GM23338 (cell line): ENCODE measurements around the gene PHYHD1. TPM values are rescaled to one million over a fixed set of nuclear protein-coding genes. Genes with fewer than 3 reads are reported as not detected.

Experiments
- ATAC-seq: fragments of 200-7000 bp; cut with Tn5 transposase; 3 replicates; pipeline ENCODE4 v1.9.1; 2020
- DNase-seq: peaks from one replicate; pipeline ENCODE4 v3.0.0-alpha.2; 2015; ENCODE audit warnings: low spot score
- H2AFZ ChIP-seq: fragments of 200-600 bp; sonication (generic); 2 replicates; pipeline ENCODE4 v1.8.0; 2016; ENCODE audit warnings: antibody characterized with exemption, mild to moderate bottlenecking, moderate library complexity
- H3F3A ChIP-seq: fragments of 200-600 bp; sonication (generic); replicated peaks from 2 replicates; pipeline ENCODE4 v1.8.0; 2017; ENCODE audit warnings: antibody characterized with exemption, mixed run types, low read depth
- H3K27ac ChIP-seq: fragments of 200-600 bp; sonication (generic); 2 replicates; pipeline ENCODE4 v1.6.1; 2016; ENCODE audit warnings: low read depth
- H3K27me3 ChIP-seq: fragments of 200-600 bp; sonication (generic); 2 replicates; pipeline ENCODE4 v1.8.0; 2016; ENCODE audit warnings: mild to moderate bottlenecking, mixed run types, moderate library complexity; ENCODE audit not compliant: insufficient read depth
- H3K36me3 ChIP-seq: fragments of 200-600 bp; sonication (generic); 2 replicates; pipeline ENCODE4 v1.8.0; 2016; ENCODE audit warnings: mild to moderate bottlenecking; ENCODE audit not compliant: insufficient read depth
- H3K4me1 ChIP-seq: fragments of 200-600 bp; sonication (generic); 2 replicates; pipeline ENCODE4 v1.8.0; 2016; ENCODE audit warnings: mild to moderate bottlenecking, moderate library complexity; ENCODE audit not compliant: insufficient read depth
- H3K4me2 ChIP-seq: fragments of 200-600 bp; sonication (generic); 2 replicates; pipeline ENCODE4 v1.7.1; 2017; ENCODE audit warnings: mixed run types
- H3K4me3 ChIP-seq: fragments of 200-600 bp; sonication (generic); 2 replicates; pipeline ENCODE4 v1.6.1; 2016; ENCODE audit warnings: mixed run types
- H3K79me2 ChIP-seq: fragments of 200-600 bp; sonication (generic); replicated peaks from 2 replicates; pipeline ENCODE4 v1.8.0; 2017; ENCODE audit warnings: mild to moderate bottlenecking; ENCODE audit not compliant: insufficient read depth
- H3K9me2 ChIP-seq: fragments of 200-600 bp; sonication (generic); 2 replicates; pipeline ENCODE4 v1.8.0; 2017; ENCODE audit not compliant: insufficient read depth
- H4K20me1 ChIP-seq: fragments of 200-600 bp; sonication (generic); replicated peaks from 2 replicates; pipeline ENCODE4 v1.8.0; 2017; ENCODE audit warnings: mild to moderate bottlenecking; ENCODE audit not compliant: insufficient read depth
- H3K27ac Mint-ChIP-seq: 2 replicates; pipeline ENCODE4 v1.8.0; 2020; ENCODE audit warnings: inconsistent platforms, mild to moderate bottlenecking, moderate library complexity, mixed read lengths
- H3K27me3 Mint-ChIP-seq: 3 replicates; pipeline ENCODE4 v1.8.0; 2022; ENCODE audit warnings: low read depth, mild to moderate bottlenecking, moderate library complexity, mixed read lengths, inconsistent platforms; ENCODE audit not compliant: insufficient read depth, poor library complexity
- H3K36me3 Mint-ChIP-seq: 3 replicates; pipeline ENCODE4 v1.8.0; 2021; ENCODE audit warnings: low read depth, mild to moderate bottlenecking, inconsistent platforms, moderate library complexity, mixed read lengths
- H3K4me1 Mint-ChIP-seq: 3 replicates; pipeline ENCODE4 v1.8.0; 2020; ENCODE audit warnings: mild to moderate bottlenecking, inconsistent platforms, mixed read lengths
- H3K4me3 Mint-ChIP-seq: 3 replicates; pipeline ENCODE4 v1.8.0; 2021; ENCODE audit warnings: moderate library complexity, mild to moderate bottlenecking, inconsistent platforms, mixed read lengths
- H3K9me3 Mint-ChIP-seq: 3 replicates; pipeline ENCODE4 v1.8.0; 2020; ENCODE audit warnings: moderate library complexity, mild to moderate bottlenecking, inconsistent platforms, mixed read lengths
- CREB1 ChIP-seq: fragments of 250-450 bp; sonication (Bioruptor Pico); IDR thresholded peaks from 2 replicates; pipeline ENCODE4 v1.5.0; 2020; ENCODE audit warnings: low read depth, mild to moderate bottlenecking, moderate library complexity
- CTCF ChIP-seq, 2 experiments: fragments of 200-600 bp in 1 of 2; sonication (generic) in 1 of 2; conservative IDR thresholded peaks; 2 replicates each; pipeline versions ENCODE4 v1.5.1 to v1.6.1; 2016 to 2017; ENCODE audit warnings: antibody characterized with exemption in 2 of 2, low read depth in 2 of 2, mild to moderate bottlenecking in 2 of 2, moderate library complexity in 1 of 2
- EZH2 ChIP-seq: fragments of 200-600 bp; sonication (generic); IDR thresholded peaks from one replicate; pipeline ENCODE4 v1.8.0; 2017; ENCODE audit warnings: antibody characterized with exemption, mild to moderate bottlenecking, low read depth; ENCODE audit not compliant: unreplicated experiment
- EZH2phosphoT487 ChIP-seq: fragments of 200-600 bp; sonication (generic); IDR thresholded peaks from one replicate; pipeline ENCODE4 v1.8.1; 2018; ENCODE audit warnings: antibody characterized with exemption; ENCODE audit not compliant: unreplicated experiment
- JUNB ChIP-seq: IDR thresholded peaks from one replicate; pipeline ENCODE4 v1.6.1; 2016; ENCODE audit warnings: antibody characterized with exemption; ENCODE audit not compliant: unreplicated experiment
- NANOG ChIP-seq: IDR thresholded peaks from 2 replicates; pipeline ENCODE4 v1.6.1; 2016; ENCODE audit warnings: antibody characterized with exemption, borderline replicate concordance
- POLR2AphosphoS5 ChIP-seq: IDR thresholded peaks from 2 replicates; pipeline ENCODE4 v1.6.1; 2016; ENCODE audit warnings: antibody characterized with exemption, low read depth
- REST ChIP-seq: IDR thresholded peaks from one replicate; pipeline ENCODE4 v1.6.1; 2018; ENCODE audit warnings: antibody characterized with exemption; ENCODE audit not compliant: unreplicated experiment
- STAT1 ChIP-seq: IDR thresholded peaks from one replicate; pipeline ENCODE4 v1.6.1; 2016; ENCODE audit warnings: antibody characterized with exemption; ENCODE audit not compliant: unreplicated experiment
- ZNF114 ChIP-seq: fragments of 250-450 bp; sonication (Bioruptor Pico); IDR thresholded peaks from 2 replicates; pipeline ENCODE4 v1.5.0; 2020; ENCODE audit warnings: mild to moderate bottlenecking, moderate library complexity
- ZNF331 ChIP-seq: fragments of 250-450 bp; sonication (Bioruptor Pico); IDR thresholded peaks from 2 replicates; pipeline ENCODE4 v1.5.0; 2020; ENCODE audit warnings: low read depth, mild to moderate bottlenecking, moderate library complexity
- polyA plus RNA-seq: library from polyadenylated mRNA; unstranded; fragments of >200 nt; fragmentation: Nextera tagmentation; extraction: Ambion mirVana; gene quantifications from 2 replicates; pipeline ENCODE4 v1.2.1, GENCODE V29; 2016
- total RNA-seq: library from RNA; depleted of rRNA; stranded (reverse); fragments of >200 nt; shearing (Covaris generic); gene quantifications from 2 replicates; pipeline ENCODE4 v1.2.3, GENCODE V29; 2014
- TF ChIP-seq, protein P1 (sequence below): fragments of 250-450 bp; sonication (Bioruptor Pico); IDR thresholded peaks from 2 replicates; pipeline ENCODE4 v1.5.0; 2020; ENCODE audit warnings: mild to moderate bottlenecking, moderate library complexity
- TF ChIP-seq, protein P2 (sequence below): IDR thresholded peaks from 2 replicates; pipeline ENCODE4 v1.6.1; 2016; ENCODE audit warnings: antibody characterized with exemption

Gene PHYHD1
- total and polyA plus RNA-seq, 2 experiments from 2014 or later = 10.4 to 16.8 TPM

- Histone ChIP-seq H3K27me3 (no peaks in the 10 kb centered on the region), H3K36me3 (no peaks in the 10 kb centered on the region), H3F3A (peaks cover 7% of the 10 kb centered on the region; the same call in 1 of the 2 replicates), H3K4me3 (no peak overlapping the region), H4K20me1 (no peaks in the 10 kb centered on the region), H2AFZ (no peak overlapping the region; the same call in 1 of the 2 replicates), H3K79me2 (no peaks in the 10 kb centered on the region), H3K4me1 (peaks cover 4% of the 10 kb centered on the region; the same call in 1 of the 2 replicates), H3K4me2 (no peak overlapping the region), H3K27ac (no peak overlapping the region), H3K9me2 (no peaks in the 10 kb centered on the region)
- H3K4me3 Mint-ChIP-seq = no peak overlapping the region
- no peak for ATAC-seq
- H3K27ac Mint-ChIP-seq = no peak overlapping the region
- DNase-seq = no peak
- TF ChIP-seq EZH2 (no peak), CTCF (conservative IDR thresholded peaks at IDR 0.05; ENCODE audit: low read depth in 2 of 2) (no peak), JUNB (no peak), POLR2AphosphoS5 (no peak), EZH2phosphoT487 (no peak), ZNF331 (no peak), STAT1 (no peak), CREB1 (CRISPR knock-in tag) (no peak), NANOG (no peak), REST (no peak), ZNF114 (CRISPR knock-in tag) (no peak)
- TF ChIP-seq, protein P1, sequence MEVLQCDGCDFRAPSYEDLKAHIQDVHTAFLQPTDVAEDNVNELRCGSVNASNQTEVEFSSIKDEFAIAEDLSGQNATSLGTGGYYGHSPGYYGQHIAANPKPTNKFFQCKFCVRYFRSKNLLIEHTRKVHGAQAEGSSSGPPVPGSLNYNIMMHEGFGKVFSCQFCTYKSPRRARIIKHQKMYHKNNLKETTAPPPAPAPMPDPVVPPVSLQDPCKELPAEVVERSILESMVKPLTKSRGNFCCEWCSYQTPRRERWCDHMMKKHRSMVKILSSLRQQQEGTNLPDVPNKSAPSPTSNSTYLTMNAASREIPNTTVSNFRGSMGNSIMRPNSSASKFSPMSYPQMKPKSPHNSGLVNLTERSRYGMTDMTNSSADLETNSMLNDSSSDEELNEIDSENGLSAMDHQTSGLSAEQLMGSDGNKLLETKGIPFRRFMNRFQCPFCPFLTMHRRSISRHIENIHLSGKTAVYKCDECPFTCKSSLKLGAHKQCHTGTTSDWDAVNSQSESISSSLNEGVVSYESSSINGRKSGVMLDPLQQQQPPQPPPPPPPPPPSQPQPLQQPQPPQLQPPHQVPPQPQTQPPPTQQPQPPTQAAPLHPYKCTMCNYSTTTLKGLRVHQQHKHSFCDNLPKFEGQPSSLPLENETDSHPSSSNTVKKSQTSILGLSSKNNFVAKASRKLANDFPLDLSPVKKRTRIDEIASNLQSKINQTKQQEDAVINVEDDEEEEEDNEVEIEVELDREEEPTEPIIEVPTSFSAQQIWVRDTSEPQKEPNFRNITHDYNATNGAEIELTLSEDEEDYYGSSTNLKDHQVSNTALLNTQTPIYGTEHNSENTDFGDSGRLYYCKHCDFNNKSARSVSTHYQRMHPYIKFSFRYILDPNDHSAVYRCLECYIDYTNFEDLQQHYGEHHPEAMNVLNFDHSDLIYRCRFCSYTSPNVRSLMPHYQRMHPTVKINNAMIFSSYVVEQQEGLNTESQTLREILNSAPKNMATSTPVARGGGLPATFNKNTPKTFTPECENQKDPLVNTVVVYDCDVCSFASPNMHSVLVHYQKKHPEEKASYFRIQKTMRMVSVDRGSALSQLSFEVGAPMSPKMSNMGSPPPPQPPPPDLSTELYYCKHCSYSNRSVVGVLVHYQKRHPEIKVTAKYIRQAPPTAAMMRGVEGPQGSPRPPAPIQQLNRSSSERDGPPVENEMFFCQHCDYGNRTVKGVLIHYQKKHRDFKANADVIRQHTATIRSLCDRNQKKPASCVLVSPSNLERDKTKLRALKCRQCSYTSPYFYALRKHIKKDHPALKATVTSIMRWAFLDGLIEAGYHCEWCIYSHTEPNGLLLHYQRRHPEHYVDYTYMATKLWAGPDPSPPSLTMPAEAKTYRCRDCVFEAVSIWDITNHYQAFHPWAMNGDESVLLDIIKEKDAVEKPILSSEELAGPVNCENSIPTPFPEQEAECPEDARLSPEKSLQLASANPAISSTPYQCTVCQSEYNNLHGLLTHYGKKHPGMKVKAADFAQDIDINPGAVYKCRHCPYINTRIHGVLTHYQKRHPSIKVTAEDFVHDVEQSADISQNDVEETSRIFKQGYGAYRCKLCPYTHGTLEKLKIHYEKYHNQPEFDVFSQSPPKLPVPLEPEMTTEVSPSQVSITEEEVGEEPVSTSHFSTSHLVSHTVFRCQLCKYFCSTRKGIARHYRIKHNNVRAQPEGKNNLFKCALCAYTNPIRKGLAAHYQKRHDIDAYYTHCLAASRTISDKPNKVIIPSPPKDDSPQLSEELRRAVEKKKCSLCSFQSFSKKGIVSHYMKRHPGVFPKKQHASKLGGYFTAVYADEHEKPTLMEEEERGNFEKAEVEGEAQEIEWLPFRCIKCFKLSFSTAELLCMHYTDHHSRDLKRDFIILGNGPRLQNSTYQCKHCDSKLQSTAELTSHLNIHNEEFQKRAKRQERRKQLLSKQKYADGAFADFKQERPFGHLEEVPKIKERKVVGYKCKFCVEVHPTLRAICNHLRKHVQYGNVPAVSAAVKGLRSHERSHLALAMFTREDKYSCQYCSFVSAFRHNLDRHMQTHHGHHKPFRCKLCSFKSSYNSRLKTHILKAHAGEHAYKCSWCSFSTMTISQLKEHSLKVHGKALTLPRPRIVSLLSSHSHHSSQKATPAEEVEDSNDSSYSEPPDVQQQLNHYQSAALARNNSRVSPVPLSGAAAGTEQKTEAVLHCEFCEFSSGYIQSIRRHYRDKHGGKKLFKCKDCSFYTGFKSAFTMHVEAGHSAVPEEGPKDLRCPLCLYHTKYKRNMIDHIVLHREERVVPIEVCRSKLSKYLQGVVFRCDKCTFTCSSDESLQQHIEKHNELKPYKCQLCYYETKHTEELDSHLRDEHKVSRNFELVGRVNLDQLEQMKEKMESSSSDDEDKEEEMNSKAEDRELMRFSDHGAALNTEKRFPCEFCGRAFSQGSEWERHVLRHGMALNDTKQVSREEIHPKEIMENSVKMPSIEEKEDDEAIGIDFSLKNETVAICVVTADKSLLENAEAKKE (CRISPR knock-in tag) = no peak
- TF ChIP-seq, protein P2, sequence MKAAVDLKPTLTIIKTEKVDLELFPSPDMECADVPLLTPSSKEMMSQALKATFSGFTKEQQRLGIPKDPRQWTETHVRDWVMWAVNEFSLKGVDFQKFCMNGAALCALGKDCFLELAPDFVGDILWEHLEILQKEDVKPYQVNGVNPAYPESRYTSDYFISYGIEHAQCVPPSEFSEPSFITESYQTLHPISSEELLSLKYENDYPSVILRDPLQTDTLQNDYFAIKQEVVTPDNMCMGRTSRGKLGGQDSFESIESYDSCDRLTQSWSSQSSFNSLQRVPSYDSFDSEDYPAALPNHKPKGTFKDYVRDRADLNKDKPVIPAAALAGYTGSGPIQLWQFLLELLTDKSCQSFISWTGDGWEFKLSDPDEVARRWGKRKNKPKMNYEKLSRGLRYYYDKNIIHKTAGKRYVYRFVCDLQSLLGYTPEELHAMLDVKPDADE = no peak
- peaks cover 5% of the 10 kb centered on the region; the same call in 2 of the 3 replicates for H3K4me1 Mint-ChIP-seq
- no peaks in the 10 kb centered on the region for H3K36me3 Mint-ChIP-seq
- H3K9me3 Mint-ChIP-seq = no peaks in the 10 kb centered on the region
- H3K27me3 Mint-ChIP-seq = peaks cover 10% of the 10 kb centered on the region
Measured at GRCh38 chr9:128928624-128929023, 7.8 kb downstream of the PHYHD1 start.
